Fibroblast of villous mesenchyme (primary cell): ENCODE data around the gene GPR150. TPM values are rescaled to one million over a fixed set of nuclear protein-coding genes. Genes with fewer than 3 reads are reported as not detected.

ENCODE experiments used
- DNase-seq: peaks from one replicate; pipeline ENCODE4 v3.0.0-alpha.2; 2010; ENCODE audit warnings: low read depth
- H3K4me3 ChIP-seq: 2 replicates; pipeline ENCODE4 v1.5.1; 2011; ENCODE audit warnings: low read depth, mild to moderate bottlenecking, low read length
- total RNA-seq: library from RNA; depleted of rRNA; stranded (reverse); fragments of >200 nt; gene quantifications from 2 replicates; pipeline ENCODE4 v1.2.3, GENCODE V29; 2012
- TF ChIP-seq, protein P1 (sequence below): IDR thresholded peaks from 2 replicates; pipeline ENCODE4 v1.5.1; 2012; ENCODE audit warnings: low read depth, mild to moderate bottlenecking, low read length; ENCODE audit not compliant: insufficient read depth

Gene GPR150
- total RNA-seq, 1 donor: 0.43 TPM

DNA sequence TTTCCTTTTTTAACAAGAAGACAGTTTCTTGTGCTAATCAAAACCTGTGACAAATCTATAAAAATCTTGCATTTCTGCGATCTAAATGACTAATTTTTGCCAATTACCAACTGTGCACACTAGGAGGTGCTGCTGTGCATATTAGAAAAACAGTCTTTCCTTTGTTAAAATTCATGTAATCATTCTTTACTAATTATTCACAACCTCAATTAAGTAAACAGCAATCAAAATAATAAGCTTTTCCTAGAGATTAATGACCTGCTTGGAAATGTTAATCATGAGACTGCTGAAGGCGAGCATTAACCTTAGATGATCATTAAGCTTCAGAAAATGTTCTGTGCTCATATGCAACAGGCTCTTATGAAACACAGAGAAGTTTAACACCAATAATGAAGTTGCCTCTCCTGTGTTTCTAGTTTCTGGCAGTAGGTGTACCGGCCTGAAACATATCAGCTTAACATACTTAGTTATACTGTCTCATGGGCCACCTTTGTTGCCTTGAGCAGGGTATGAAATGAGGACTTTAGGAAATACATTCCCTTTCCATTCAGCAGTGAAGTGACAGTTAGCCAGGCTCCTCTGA lies 44.4 kb downstream of the GPR150 start:
- peak; percentile 82 for DNase-seq
- TF ChIP-seq, protein P1, sequence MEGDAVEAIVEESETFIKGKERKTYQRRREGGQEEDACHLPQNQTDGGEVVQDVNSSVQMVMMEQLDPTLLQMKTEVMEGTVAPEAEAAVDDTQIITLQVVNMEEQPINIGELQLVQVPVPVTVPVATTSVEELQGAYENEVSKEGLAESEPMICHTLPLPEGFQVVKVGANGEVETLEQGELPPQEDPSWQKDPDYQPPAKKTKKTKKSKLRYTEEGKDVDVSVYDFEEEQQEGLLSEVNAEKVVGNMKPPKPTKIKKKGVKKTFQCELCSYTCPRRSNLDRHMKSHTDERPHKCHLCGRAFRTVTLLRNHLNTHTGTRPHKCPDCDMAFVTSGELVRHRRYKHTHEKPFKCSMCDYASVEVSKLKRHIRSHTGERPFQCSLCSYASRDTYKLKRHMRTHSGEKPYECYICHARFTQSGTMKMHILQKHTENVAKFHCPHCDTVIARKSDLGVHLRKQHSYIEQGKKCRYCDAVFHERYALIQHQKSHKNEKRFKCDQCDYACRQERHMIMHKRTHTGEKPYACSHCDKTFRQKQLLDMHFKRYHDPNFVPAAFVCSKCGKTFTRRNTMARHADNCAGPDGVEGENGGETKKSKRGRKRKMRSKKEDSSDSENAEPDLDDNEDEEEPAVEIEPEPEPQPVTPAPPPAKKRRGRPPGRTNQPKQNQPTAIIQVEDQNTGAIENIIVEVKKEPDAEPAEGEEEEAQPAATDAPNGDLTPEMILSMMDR: peak; percentile 86
- no peak overlapping the region for H3K4me3 ChIP-seq

DNA sequence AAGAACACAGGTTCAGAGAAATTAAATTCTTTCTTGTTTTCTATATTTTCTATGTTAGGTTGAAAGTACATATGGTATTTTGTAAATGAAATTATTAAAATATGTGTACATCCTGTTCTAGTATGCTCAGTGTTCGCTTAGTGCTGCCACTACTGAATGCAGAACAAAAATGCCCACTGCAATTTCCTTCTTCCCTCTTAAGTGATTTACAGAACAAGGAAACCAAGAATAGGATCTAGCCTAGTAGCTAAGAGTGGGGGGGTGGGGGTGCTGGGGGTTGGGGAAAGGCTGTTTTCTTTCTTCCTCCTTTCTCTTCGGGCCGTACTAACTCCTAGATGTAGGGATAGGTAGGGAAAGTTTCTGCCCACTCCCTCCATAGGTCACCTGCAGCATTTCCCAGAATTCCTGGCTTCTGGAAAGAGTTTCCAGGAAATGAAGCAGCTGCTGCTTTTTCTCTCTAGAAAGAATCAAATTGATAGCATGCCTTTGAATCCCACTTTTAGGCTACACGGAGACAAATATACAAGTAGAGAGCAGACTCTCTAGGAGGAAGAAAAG lies 47.3 kb downstream of the GPR150 start:
- TF ChIP-seq, protein P1: no peak
- H3K4me3 ChIP-seq: no peak overlapping the region
- DNase-seq: no peak

DNA sequence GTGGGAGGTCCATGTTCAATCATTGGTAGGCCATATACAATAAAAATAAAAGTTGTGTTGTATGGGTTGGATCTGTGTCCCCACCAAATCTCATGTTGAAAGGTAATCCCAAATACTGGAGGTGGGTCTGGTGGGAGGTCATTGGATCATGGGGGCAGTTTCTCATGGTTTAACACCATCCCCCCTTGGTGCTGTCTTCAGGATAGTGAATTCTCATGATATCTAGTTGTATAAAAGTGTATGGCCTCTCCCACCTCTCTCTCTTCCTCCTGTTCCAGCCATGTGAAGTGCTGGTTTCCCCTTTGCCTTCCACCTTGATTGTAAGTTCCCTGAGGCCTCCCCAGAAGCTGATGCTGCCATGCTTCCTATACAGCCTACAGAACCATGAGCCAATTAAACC lies 47.8 kb downstream of the GPR150 start:
- DNase-seq: no peak
- TF ChIP-seq, protein P1: no peak
- H3K4me3 ChIP-seq: no peak overlapping the region

DNA sequence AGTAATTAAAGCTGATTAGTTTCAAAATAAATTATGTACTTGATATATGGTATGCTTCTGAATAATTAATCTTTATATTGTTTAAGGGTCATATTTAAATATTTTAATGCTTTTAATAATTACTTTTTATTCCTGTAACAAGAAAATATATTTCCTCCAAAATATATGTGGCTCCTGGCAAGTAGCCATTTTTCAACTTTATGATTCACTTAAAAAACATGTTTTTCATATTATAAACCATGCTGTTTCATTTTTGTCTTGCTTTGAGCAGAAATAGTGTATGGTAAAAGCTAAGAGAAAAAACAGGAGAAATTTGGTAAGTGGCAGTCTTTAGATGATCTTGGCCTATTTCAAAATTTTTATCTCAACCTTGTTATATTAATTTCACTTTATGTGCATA lies 48.3 kb downstream of the GPR150 start:
- DNase-seq: peak; percentile 33
- H3K4me3 ChIP-seq: no peak overlapping the region
- TF ChIP-seq, protein P1: no peak

DNA sequence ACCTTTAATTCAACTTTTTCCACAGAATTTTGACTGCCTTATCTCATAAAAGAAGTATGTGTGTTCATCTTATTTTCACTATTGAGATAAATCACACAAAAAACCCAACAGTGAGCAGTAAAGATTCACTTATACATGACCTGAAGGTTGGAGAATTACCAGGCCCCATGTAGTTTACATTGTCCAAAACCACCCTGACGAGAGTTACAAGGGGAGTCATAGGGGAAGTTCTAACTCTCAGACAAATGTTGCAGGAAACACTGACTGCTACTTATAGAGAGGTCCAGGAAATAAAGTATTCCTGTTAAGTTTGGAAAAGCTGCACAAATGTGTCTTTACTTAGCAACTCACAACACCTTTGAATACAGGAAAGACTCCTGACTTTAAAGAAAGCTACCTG lies 48.8 kb downstream of the GPR150 start:
- peak; percentile 94 for DNase-seq
- TF ChIP-seq, protein P1: no peak
- H3K4me3 ChIP-seq: no peak overlapping the region

DNA sequence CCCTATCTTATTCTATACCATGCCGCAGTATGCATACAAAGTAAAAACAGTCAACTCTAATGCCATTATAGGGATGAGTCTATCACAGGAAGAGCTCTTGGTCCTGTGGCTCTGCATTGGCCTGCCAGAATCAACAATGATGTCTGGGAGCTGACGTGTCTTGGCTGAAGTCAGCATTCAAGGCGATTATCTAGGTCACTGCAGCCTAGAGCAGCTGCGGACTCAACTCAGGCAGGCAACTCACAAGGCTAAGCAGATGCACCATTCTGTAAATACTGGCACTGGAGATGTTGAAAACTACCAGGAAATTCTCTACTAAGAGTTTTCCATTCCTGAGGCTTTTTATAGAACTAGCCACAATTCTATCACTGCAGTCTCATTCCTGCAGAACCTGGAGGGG lies 49.7 kb downstream of the GPR150 start:
- no peak overlapping the region for H3K4me3 ChIP-seq
- TF ChIP-seq, protein P1: no peak
- DNase-seq: peak; percentile 99

DNA sequence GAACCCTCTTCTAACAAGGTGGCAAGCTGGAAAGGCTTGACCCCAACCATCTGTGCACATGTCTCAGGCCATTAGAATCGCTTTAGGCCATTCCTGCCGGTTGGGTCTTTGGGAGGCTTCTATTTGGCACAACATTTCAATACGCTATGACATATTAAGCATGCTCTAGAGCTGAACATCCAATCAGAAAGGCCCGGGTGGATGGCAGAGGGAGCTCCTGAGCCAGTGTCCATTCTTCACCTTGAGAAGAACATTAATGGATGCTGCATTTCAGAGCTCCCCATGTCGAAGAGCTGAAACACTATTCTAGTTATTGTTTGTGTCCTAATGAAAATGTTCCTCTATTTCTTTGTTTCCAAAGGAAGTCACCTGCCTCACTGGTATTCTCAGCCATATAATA lies 50.1 kb downstream of the GPR150 start:
- DNase-seq: no peak
- TF ChIP-seq, protein P1: no peak
- H3K4me3 ChIP-seq: no peak overlapping the region
